BJ (cell line): ENCODE results near the gene ABHD3. TPM values are rescaled to one million over a fixed set of nuclear protein-coding genes. Genes with fewer than 3 reads are reported as not detected.
A peak's percentile ranks its signal among the peaks of the same experiment; 100 is the strongest.

ENCODE experiments used
- CTCF ChIA-PET: fragments of 350-600 bp; formaldehyde crosslinking; extraction: SDS; loops from one replicate; lab custom pipeline; 2021; ENCODE audit warnings: antibody characterized with exemption, inconsistent platforms; lab: Yijun Ruan, JAX
- POLR2A ChIA-PET: fragments of 300-600 bp; sonication (Branson Sonifier 250); formaldehyde crosslinking; extraction: SDS; loops from one replicate; lab custom pipeline; 2021; ENCODE audit warnings: antibody characterized with exemption; lab: Charles Lee
- DNase-seq: peaks from one replicate; pipeline ENCODE4 v3.0.0-alpha.2; 2011; ENCODE audit warnings: low read depth
- H3K27me3 ChIP-seq: 2 replicates; pipeline ENCODE4 v1.6.0; 2011; ENCODE audit warnings: low read length; ENCODE audit not compliant: control insufficient read depth, insufficient read depth
- H3K36me3 ChIP-seq: 2 replicates; pipeline ENCODE4 v1.5.1; 2011; ENCODE audit warnings: low read length; ENCODE audit not compliant: control insufficient read depth, insufficient read depth
- H3K4me3 ChIP-seq: 2 replicates; pipeline ENCODE4 v1.5.1; 2011; ENCODE audit warnings: low read depth, mild to moderate bottlenecking, control low read depth, low read length
- CTCF ChIP-seq: IDR thresholded peaks from 2 replicates; pipeline ENCODE4 v1.5.1; 2011; ENCODE audit warnings: low read depth, mild to moderate bottlenecking, control low read depth, inconsistent platforms, low read length, moderate library complexity; ENCODE audit not compliant: insufficient read depth
- polyA plus RNA-seq: library from polyadenylated mRNA; depleted of rRNA; stranded (reverse); fragments of >200 nt; gene quantifications from 2 replicates; pipeline ENCODE4 v1.2.3, GENCODE V29; 2011

ABHD3 gene
- polyA plus RNA-seq, 1 experiment, result 2.8 TPM

- Histone ChIP-seq H3K36me3 (no peaks in the 10 kb centered on the region), H3K4me3 (peak overlapping the region; percentile 86), H3K27me3 (no peaks in the 10 kb centered on the region)
- no peak for TF ChIP-seq CTCF
- ChIA-PET POLR2A (no interaction called here), CTCF (no interaction called here)
- DNase-seq, result no peak
These were observed 1.2 kb downstream of the ABHD3 start for GRCh38 chr18:21703241-21703820.

GRCh38 chr18:21702602-21703001 lies 2.0 kb downstream of the ABHD3 start:
- Histone ChIP-seq H3K4me3 (no peak overlapping the region), H3K36me3 (no peaks in the 10 kb centered on the region), H3K27me3 (no peaks in the 10 kb centered on the region)
- no peak for DNase-seq
- POLR2A ChIA-PET, result no interaction called here
- CTCF ChIA-PET, result no interaction called here
- TF ChIP-seq CTCF, result no peak

GRCh38 chr18:21701621-21702020 lies 3.0 kb downstream of the ABHD3 start:
- TF ChIP-seq CTCF, result no peak
- no peaks in the 10 kb centered on the region for H3K27me3 ChIP-seq
- ChIA-PET CTCF (no interaction called here), POLR2A (no interaction called here)
- H3K36me3 ChIP-seq, result no peaks in the 10 kb centered on the region
- no peak overlapping the region for H3K4me3 ChIP-seq
- no peak for DNase-seq

GRCh38 chr18:21700528-21701075 lies 4.0 kb downstream of the ABHD3 start:
- no peak for TF ChIP-seq CTCF
- CTCF ChIA-PET, result interaction anchor here (1.0 kb wide), 1 partner anchor 14 kb away, joined by 3 read pairs; no protein-coding TSS in a partner anchor

GRCh38 chr18:21693322-21693721 lies 11.3 kb downstream of the ABHD3 start:
- CTCF ChIA-PET, result no interaction called here
- TF ChIP-seq CTCF, result no peak
- no peak for DNase-seq
- Histone ChIP-seq H3K27me3 (no peaks in the 10 kb centered on the region), H3K4me3 (no peak overlapping the region), H3K36me3 (no peaks in the 10 kb centered on the region)
- POLR2A ChIA-PET, result no interaction called here

More at GRCh38 chr18:21700528-21701075, 4.0 kb downstream of the ABHD3 start:
- POLR2A ChIA-PET, result no interaction called here
- DNase-seq, result no peak
- no peaks in the 10 kb centered on the region for H3K36me3 ChIP-seq
- no peaks in the 10 kb centered on the region for H3K27me3 ChIP-seq
- no peak overlapping the region for H3K4me3 ChIP-seq
